ENCODE results near the gene PTDSS2. TPM values are rescaled to one million over a fixed set of nuclear protein-coding genes. Genes with fewer than 3 reads are reported as not detected.

PTDSS2 gene
- total and polyA plus RNA-seq, 2 of the 13 experiments (the other 11 are each of a cell fraction or from before 2014, with no cell fraction given), result 21.7 to 26.4 TPM

- no peak for TF ChIP-seq TRAFD1 (CRISPR knock-in tag; IDR thresholded peaks at IDR 0.05; ENCODE audit: borderline replicate concordance)
- no peak for TF ChIP-seq ZNF407 (CRISPR knock-in tag; IDR thresholded peaks at IDR 0.05; ENCODE audit: not compliant biosample characterization)
- TF ChIP-seq SNAI1 (CRISPR knock-in tag; IDR thresholded peaks at IDR 0.05; ENCODE audit: borderline replicate concordance), result no peak
- TF ChIP-seq FIP1L1 (IDR thresholded peaks at IDR 0.05; ENCODE audit: borderline replicate concordance, insufficient read depth, low read depth, low read length), result no peak
- TF ChIP-seq, protein P1, sequence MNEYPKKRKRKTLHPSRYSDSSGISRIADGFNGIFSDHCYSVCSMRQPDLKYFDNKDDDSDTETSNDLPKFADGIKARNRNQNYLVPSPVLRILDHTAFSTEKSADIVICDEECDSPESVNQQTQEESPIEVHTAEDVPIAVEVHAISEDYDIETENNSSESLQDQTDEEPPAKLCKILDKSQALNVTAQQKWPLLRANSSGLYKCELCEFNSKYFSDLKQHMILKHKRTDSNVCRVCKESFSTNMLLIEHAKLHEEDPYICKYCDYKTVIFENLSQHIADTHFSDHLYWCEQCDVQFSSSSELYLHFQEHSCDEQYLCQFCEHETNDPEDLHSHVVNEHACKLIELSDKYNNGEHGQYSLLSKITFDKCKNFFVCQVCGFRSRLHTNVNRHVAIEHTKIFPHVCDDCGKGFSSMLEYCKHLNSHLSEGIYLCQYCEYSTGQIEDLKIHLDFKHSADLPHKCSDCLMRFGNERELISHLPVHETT (CRISPR knock-in tag; conservative IDR thresholded peaks at IDR 0.05), result 0 out of 2 replicates have a peak, but pooled peaks have one; percentile 18
- no peak for TF ChIP-seq ZBTB7A (CRISPR knock-in tag; IDR thresholded peaks at IDR 0.05)
- 0 out of 2 replicates have a peak, but pooled peaks have one; percentile 12 for TF ChIP-seq NFYC (CRISPR knock-in tag; IDR thresholded peaks at IDR 0.05)
- TF ChIP-seq, protein P2, sequence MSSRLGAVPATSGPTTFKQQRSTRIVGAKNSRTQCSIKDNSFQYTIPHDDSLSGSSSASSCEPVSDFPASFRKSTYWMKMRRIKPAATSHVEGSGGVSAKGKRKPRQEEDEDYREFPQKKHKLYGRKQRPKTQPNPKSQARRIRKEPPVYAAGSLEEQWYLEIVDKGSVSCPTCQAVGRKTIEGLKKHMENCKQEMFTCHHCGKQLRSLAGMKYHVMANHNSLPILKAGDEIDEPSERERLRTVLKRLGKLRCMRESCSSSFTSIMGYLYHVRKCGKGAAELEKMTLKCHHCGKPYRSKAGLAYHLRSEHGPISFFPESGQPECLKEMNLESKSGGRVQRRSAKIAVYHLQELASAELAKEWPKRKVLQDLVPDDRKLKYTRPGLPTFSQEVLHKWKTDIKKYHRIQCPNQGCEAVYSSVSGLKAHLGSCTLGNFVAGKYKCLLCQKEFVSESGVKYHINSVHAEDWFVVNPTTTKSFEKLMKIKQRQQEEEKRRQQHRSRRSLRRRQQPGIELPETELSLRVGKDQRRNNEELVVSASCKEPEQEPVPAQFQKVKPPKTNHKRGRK (CRISPR knock-in tag; IDR thresholded peaks at IDR 0.05), result no peak
- no peak for TF ChIP-seq ATF2 (CRISPR knock-in tag; IDR thresholded peaks at IDR 0.05)
- TF ChIP-seq REPIN1 (CRISPR knock-in tag; IDR thresholded peaks at IDR 0.05; ENCODE audit: borderline replicate concordance, low read depth), result no peak
- no peak for TF ChIP-seq REL (CRISPR knock-in tag; conservative IDR thresholded peaks at IDR 0.05)
- TF ChIP-seq MED1 (CRISPR knock-in tag; IDR thresholded peaks at IDR 0.05), result no peak
- 0 out of 2 replicates have a peak, but pooled peaks have one; percentile 50 for TF ChIP-seq DNMT3B (CRISPR knock-in tag; conservative IDR thresholded peaks at IDR 0.05)
Observed at GRCh38 chr11:536841-537621, 87.0 kb downstream of the PTDSS2 start, which contains the start of gene LRRC56 (continued).
